SK-N-MC (cell line): Measurements from ENCODE around the gene ACAT2.

ENCODE experiments used
- EZH2 ChIP-seq: fragments of 200-600 bp; sonication (generic); IDR thresholded peaks from one replicate; pipeline ENCODE4 v1.6.1; 2017; ENCODE audit warnings: antibody characterized with exemption
- FOXP2 ChIP-seq: optimal IDR thresholded peaks from 2 replicates; pipeline ENCODE3; 2011; ENCODE audit warnings: mild to moderate bottlenecking, moderate library complexity; ENCODE audit not compliant: insufficient read depth; ENCODE audit errors: extremely low read length, control extremely low read depth
- POLR2AphosphoS5 ChIP-seq: IDR thresholded peaks from 2 replicates; pipeline ENCODE4 v1.6.1; 2012; ENCODE audit warnings: mild to moderate bottlenecking, low read depth, low read length, borderline replicate concordance

- TF ChIP-seq EZH2 (no peak), POLR2AphosphoS5 (no peak), FOXP2 (no peak)
Observed at GRCh38 chr6:159753081-159753872, 8.6 kb upstream of the ACAT2 start.
